ENCODE data around the gene SLC35G3. TPM values are rescaled to one million over a fixed set of nuclear protein-coding genes. Genes with fewer than 3 reads are reported as not detected.

SLC35G3 gene
- total and polyA plus RNA-seq, 10 of the 15 experiments (the other 5 are each of a cell fraction or from before 2014, with no cell fraction given), result not detected

DNA sequence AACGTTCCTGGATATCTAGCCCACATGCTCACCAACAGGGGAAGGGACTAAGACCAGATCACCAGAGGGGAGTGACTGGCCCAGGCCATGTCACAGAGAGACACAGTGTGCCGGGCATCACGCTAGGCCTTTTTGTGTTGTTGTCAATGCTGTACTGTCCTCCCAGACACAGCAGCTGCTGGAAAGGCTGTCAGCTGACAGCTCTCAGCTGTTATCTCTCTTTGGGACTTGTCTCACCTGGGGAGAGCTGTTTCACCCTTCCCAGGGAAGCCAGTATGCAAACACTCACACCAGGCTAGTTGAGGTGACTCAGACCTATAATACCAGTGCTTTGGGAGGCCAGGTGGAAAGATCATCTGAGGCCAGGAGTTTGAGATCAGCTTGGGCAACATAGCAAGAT is 27.1 kb downstream of the SLC35G3 start:
- H3K9me3 ChIP-seq (replicated peaks; ENCODE audit: control insufficient read depth, insufficient read depth, low read length), result no peaks in the 10 kb centered on the region
- H3K27ac ChIP-seq (ENCODE audit: control insufficient read depth, insufficient read depth), result no peak overlapping the region
- H2AFZ ChIP-seq (ENCODE audit: control insufficient read depth, low read depth, low read length), result no peak overlapping the region
- no peak for ATAC-seq
- no peak for DNase-seq (ENCODE audit: low read depth, low spot score)
- H3K4me3 ChIP-seq, result no peak overlapping the region
- H3K4me1 ChIP-seq (ENCODE audit: control insufficient read depth, insufficient read depth, low read length), result no peaks in the 10 kb centered on the region
- H3K27me3 ChIP-seq (replicated peaks in 1 of 2; ENCODE audit: control insufficient read depth in 2 of 2, insufficient read depth in 2 of 2, low read length in 1 of 2), result peaks cover 1 to 5% of the 10 kb centered on the region in 2 experiments; a peak in 3 of 4 replicates
- BruUV-seq (replicated peaks), result no TSS peak
- H3K4me2 ChIP-seq (ENCODE audit: control insufficient read depth, insufficient read depth), result no peak overlapping the region
- ChIA-PET SMC1A (ENCODE audit: uncharacterized antibody, unreplicated experiment) (no interaction called here), POLR2A (no interaction called here), CTCF (no interaction called here), RAD21 (ENCODE audit: unreplicated experiment) (no interaction called here)
- no peak overlapping the region for H3K9ac ChIP-seq (ENCODE audit: control insufficient read depth, insufficient read depth, low read length)
- intact Hi-C loops (cut with micrococcal nuclease; ENCODE audit: unreplicated experiment), result no loop called here
- WGBS (ENCODE audit: insufficient coverage, insufficient replicate concordance, low lambda C conversion rate, missing lambda C conversion rate), result 50% methylated on average over 3 of the region's 3 CpGs
- no peaks in the 10 kb centered on the region for H3K79me2 ChIP-seq (ENCODE audit: control insufficient read depth, insufficient read depth, low read length)
- FAIRE-seq, result no peak
- H4K20me1 ChIP-seq (ENCODE audit: control insufficient read depth, insufficient read depth), result no peaks in the 10 kb centered on the region
- in situ Hi-C loops (cut with MboI), result loop anchor here (5.0 to 10.0 kb wide), 2 partner anchors 370 to 578 kb away; partner anchors contain the start of gene SLFN12L
- H3K36me3 ChIP-seq (ENCODE audit: control insufficient read depth in 2 of 2, insufficient read depth in 2 of 2, low read length in 1 of 2), result no peaks in the 10 kb centered on the region
- TF ChIP-seq RB1 (IDR thresholded peaks at IDR 0.05; ENCODE audit: borderline replicate concordance) (no peak), BCL11A (IDR thresholded peaks at IDR 0.05; ENCODE audit: low read depth, low read length) (no peak), YBX1 (IDR thresholded peaks at IDR 0.05) (no peak), IRF5 (IDR thresholded peaks at IDR 0.05; ENCODE audit: borderline replicate concordance) (no peak), KDM1A (IDR thresholded peaks at IDR 0.05; ENCODE audit: borderline replicate concordance) (no peak), EP300 (IDR thresholded peaks at IDR 0.05; ENCODE audit: borderline replicate concordance in 1 of 2, control insufficient read depth in 1 of 2, low read depth in 2 of 2, low read length in 2 of 2) (no peak), POLR2AphosphoS5 (IDR thresholded peaks at IDR 0.05; ENCODE audit: low read length) (no peak), PKNOX1 (IDR thresholded peaks at IDR 0.05) (no peak), E2F8 (IDR thresholded peaks at IDR 0.05; ENCODE audit: low read depth, partially characterized antibody) (no peak), SIX5 (IDR thresholded peaks at IDR 0.05; ENCODE audit: low read depth, low read length, severe bottlenecking) (no peak), FOS (IDR thresholded peaks at IDR 0.05; ENCODE audit: borderline replicate concordance, extremely low read depth, insufficient read length) (no peak), LARP7 (IDR thresholded peaks at IDR 0.05) (no peak), CEBPZ (IDR thresholded peaks at IDR 0.05; ENCODE audit: low read depth, low read length) (no peak), SUZ12 (IDR thresholded peaks at IDR 0.05; ENCODE audit: unreplicated experiment) (no peak)

Data from GM12878 (cell line).